PC-9 (cell line): Measurements from ENCODE around the gene SGCE. TPM values are rescaled to one million over a fixed set of nuclear protein-coding genes. Genes with fewer than 3 reads are reported as not detected.

Source experiments
- BruUV-seq: library from RNA; stranded (reverse); fragments of 400-500 nt; replicated peaks from 2 replicates; lab custom pipeline; 2021; lab: Mats Ljungman, UMichigan
- CTCF ChIA-PET: fragments of 300-600 bp; sonication (Branson Sonifier 250); formaldehyde crosslinking; loops from one replicate; lab custom pipeline; 2022; ENCODE audit warnings: antibody characterized with exemption; lab: Charles Lee
- POLR2A ChIA-PET: fragments of 300-600 bp; sonication (Branson Sonifier 250); formaldehyde crosslinking; loops from one replicate; lab custom pipeline; 2022; ENCODE audit warnings: antibody characterized with exemption; ENCODE audit not compliant: unreplicated experiment; lab: Charles Lee
- DNase-seq, 2 experiments: peaks; one replicate each; pipeline versions ENCODE4 v3.0.0 to v3.0.0-alpha.2; 2015 to 2022; ENCODE audit warnings: mixed read lengths in 1 of 2
- H2AFZ ChIP-seq: fragments of 200-600 bp; sonication (generic); 2 replicates; pipeline ENCODE4 v1.8.1; 2017; ENCODE audit warnings: antibody characterized with exemption
- H3F3A ChIP-seq: fragments of 200-600 bp; sonication (generic); 2 replicates; pipeline ENCODE4 v1.8.1; 2017; ENCODE audit warnings: antibody characterized with exemption, mild to moderate bottlenecking, low read depth; ENCODE audit not compliant: insufficient read depth
- H3K27ac ChIP-seq: fragments of 200-600 bp; sonication (generic); 2 replicates; pipeline ENCODE4 v1.6.1; 2016; ENCODE audit warnings: mixed run types
- H3K27me3 ChIP-seq: fragments of 200-600 bp; sonication (generic); 2 replicates; pipeline ENCODE4 v1.6.1; 2016; ENCODE audit warnings: low read depth, mixed run types; ENCODE audit not compliant: insufficient read depth
- H3K36me3 ChIP-seq: fragments of 200-600 bp; sonication (generic); 2 replicates; pipeline ENCODE4 v1.6.1; 2016; ENCODE audit warnings: low read depth, mixed run types
- H3K4me1 ChIP-seq: fragments of 200-600 bp; sonication (generic); replicated peaks from 2 replicates; pipeline ENCODE4 v1.6.1; 2016; ENCODE audit warnings: mixed run types; ENCODE audit not compliant: insufficient read depth
- H3K4me2 ChIP-seq: fragments of 200-600 bp; sonication (generic); 2 replicates; pipeline ENCODE4 v1.6.1; 2017; ENCODE audit warnings: mixed run types
- H3K4me3 ChIP-seq: fragments of 200-600 bp; sonication (generic); 2 replicates; pipeline ENCODE4 v1.6.1; 2016; ENCODE audit warnings: mixed run types
- H3K79me2 ChIP-seq: fragments of 200-600 bp; sonication (generic); 2 replicates; pipeline ENCODE4 v1.6.1; 2017; ENCODE audit warnings: low read depth, mixed run types
- H3K9me2 ChIP-seq: fragments of 200-600 bp; sonication (generic); 2 replicates; pipeline ENCODE4 v1.8.1; 2017; ENCODE audit warnings: mild to moderate bottlenecking; ENCODE audit not compliant: insufficient read depth
- H3K9me3 ChIP-seq: fragments of 200-600 bp; sonication (generic); 2 replicates; pipeline ENCODE4 v1.8.1; 2016; ENCODE audit warnings: low read depth; ENCODE audit not compliant: insufficient read depth
- H4K20me1 ChIP-seq: fragments of 200-600 bp; sonication (generic); 2 replicates; pipeline ENCODE4 v1.8.1; 2017; ENCODE audit not compliant: insufficient read depth
- CTCF ChIP-seq: fragments of 200-600 bp; sonication (generic); conservative IDR thresholded peaks from 2 replicates; pipeline ENCODE4 v1.6.1; 2017; ENCODE audit warnings: mixed run types, antibody characterized with exemption, mild to moderate bottlenecking, moderate library complexity
- EZH2 ChIP-seq: fragments of 200-600 bp; sonication (generic); IDR thresholded peaks from 2 replicates; pipeline ENCODE4 v1.8.0; 2017; ENCODE audit warnings: antibody characterized with exemption, low read depth
- intact Hi-C: fragments of 100-400 bp; cut with micrococcal nuclease; formaldehyde crosslinking; loops from one replicate; pipeline ENCODE4 v1.10.0; 2022; ENCODE audit not compliant: unreplicated experiment
- total RNA-seq: library from RNA; stranded (reverse); gene quantifications from 2 replicates; pipeline ENCODE4 v1.2.3, GENCODE V29; 2021

The SGCE gene
- total RNA-seq, 1 experiment from 2014 or later, result 37.7 TPM

DNA sequence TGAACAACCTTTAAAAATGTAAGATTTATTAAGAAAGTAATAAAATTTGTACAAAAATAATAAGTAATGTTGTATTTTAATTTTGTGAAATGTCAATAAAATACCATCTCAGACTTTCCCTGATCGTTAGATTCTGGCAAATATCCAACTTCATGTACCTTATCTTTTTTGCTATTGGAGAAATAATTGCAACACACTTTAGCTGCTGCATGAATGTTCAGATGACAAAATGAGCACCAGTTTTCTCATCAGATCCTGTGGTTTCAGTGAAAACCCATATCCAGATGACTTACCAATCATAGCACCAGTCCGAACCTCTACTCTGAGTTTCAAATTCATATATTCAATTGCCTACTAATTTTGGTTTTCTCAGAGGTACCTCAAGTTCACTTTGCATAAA lies 76.5 kb downstream of the SGCE start:
- Histone ChIP-seq H3K79me2 (no peaks in the 10 kb centered on the region), H3K4me1 (peaks cover 54% of the 10 kb centered on the region), H3K27ac (peak overlapping the region; percentile 77), H3K4me3 (no peak overlapping the region), H4K20me1 (no peaks in the 10 kb centered on the region), H3K9me3 (peaks cover 40% of the 10 kb centered on the region), H2AFZ (no peak overlapping the region), H3K4me2 (peak overlapping the region; percentile 29; the same call in 1 of the 2 replicates), H3K27me3 (no peaks in the 10 kb centered on the region), H3K36me3 (0 out of 2 replicates have a peak, but pooled peaks cover 3% of the 10 kb centered on the region), H3K9me2 (no peaks in the 10 kb centered on the region), H3F3A (peaks cover 40% of the 10 kb centered on the region)
- POLR2A ChIA-PET, result interaction anchor here (0.6 to 0.7 kb wide), 2 partner anchors 130 to 530 kb away, joined by 3 to 4 read pairs; no protein-coding TSS in a partner anchor
- CTCF ChIA-PET, result interaction anchor here (0.5 kb wide), 1 partner anchor 77 kb away, joined by 4 read pairs; no protein-coding TSS in a partner anchor
- TF ChIP-seq CTCF (no peak), EZH2 (no peak)
- intact Hi-C loops, result no loop called here
- no TSS peak for BruUV-seq
- DNase-seq, result no peak

DNA sequence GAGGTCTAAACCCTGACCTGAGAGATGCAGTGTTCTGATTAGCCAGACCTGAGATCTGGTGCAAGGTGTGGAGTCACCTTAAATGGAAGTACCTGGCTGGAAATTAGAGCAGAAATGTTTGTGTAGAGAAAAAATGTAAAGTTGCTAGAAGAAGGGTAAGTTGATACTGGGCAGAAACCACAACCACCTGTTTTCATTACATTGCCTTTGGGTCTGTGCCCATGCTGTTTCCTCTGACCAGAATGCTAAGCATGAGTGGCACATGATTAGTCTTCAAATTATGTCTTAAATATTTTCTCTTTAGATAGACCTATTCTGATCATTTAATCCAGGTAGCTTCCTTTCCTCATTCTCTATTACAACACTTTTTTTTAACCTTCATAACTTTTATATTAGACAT lies 77.3 kb downstream of the SGCE start:
- no peaks in the 10 kb centered on the region for H3K27me3 ChIP-seq
- intact Hi-C loops, result loop anchor here (1.0 kb wide), 1 partner anchor 123 kb away; no protein-coding TSS in a partner anchor
- no TSS peak for BruUV-seq
- DNase-seq, result peak; percentile 75 to 91
- H3K4me2 ChIP-seq, result peak overlapping the region; percentile 33
- no peak overlapping the region for H3K4me3 ChIP-seq
- peak overlapping the region; percentile 77 for H3K27ac ChIP-seq
- H2AFZ ChIP-seq, result no peak overlapping the region
- no peaks in the 10 kb centered on the region for H4K20me1 ChIP-seq
- no peaks in the 10 kb centered on the region for H3K9me2 ChIP-seq
- peaks cover 45% of the 10 kb centered on the region for H3K4me1 ChIP-seq
- 0 out of 2 replicates have a peak, but pooled peaks cover 3% of the 10 kb centered on the region for H3K36me3 ChIP-seq
- peaks cover 37% of the 10 kb centered on the region for H3F3A ChIP-seq
- POLR2A ChIA-PET, result interaction anchor here (0.6 kb wide), 2 partner anchors 57 to 66 kb away, joined by 3 to 7 read pairs; no protein-coding TSS in a partner anchor
- TF ChIP-seq CTCF (no peak), EZH2 (no peak)
- CTCF ChIA-PET, result no interaction called here
- H3K79me2 ChIP-seq, result no peaks in the 10 kb centered on the region
- H3K9me3 ChIP-seq, result peaks cover 40% of the 10 kb centered on the region

- Histone ChIP-seq H4K20me1 (no peaks in the 10 kb centered on the region), H2AFZ (no peak overlapping the region), H3K79me2 (no peaks in the 10 kb centered on the region), H3K27ac (no peak overlapping the region), H3K4me1 (peaks cover 42% of the 10 kb centered on the region), H3K36me3 (0 out of 2 replicates have a peak, but pooled peaks cover 3% of the 10 kb centered on the region), H3K27me3 (no peaks in the 10 kb centered on the region), H3K9me2 (no peaks in the 10 kb centered on the region), H3F3A (peaks cover 37% of the 10 kb centered on the region), H3K4me2 (no peak overlapping the region), H3K4me3 (no peak overlapping the region), H3K9me3 (peaks cover 38% of the 10 kb centered on the region)
- intact Hi-C loops, result no loop called here
- TF ChIP-seq EZH2 (no peak), CTCF (no peak)
- no TSS peak for BruUV-seq
- ChIA-PET CTCF (no interaction called here), POLR2A (interaction anchor here (0.6 to 0.7 kb wide), 2 partner anchors 16 to 56 kb away, joined by 4 to 5 read pairs; no protein-coding TSS in a partner anchor)
- no peak for DNase-seq
Observed at GRCh38 chr7:94577357-94577756, 78.6 kb downstream of the SGCE start.
